ENCODE data around the gene SLAMF8.

GRCh38 chr1:159853417-159854115 is 26.9 kb downstream of the SLAMF8 start:
- TF ChIP-seq YY1 (IDR thresholded peaks at IDR 0.05; ENCODE audit: low read depth, low read length), result no peak
- TF ChIP-seq CHD7 (IDR thresholded peaks at IDR 0.05; ENCODE audit: insufficient replicate concordance, low read length), result no peak
